Esophagus muscularis mucosa (tissue), 4 donors: Measurements from ENCODE around the gene CCL13. TPM values are rescaled to one million over a fixed set of nuclear protein-coding genes. Genes with fewer than 3 reads are reported as not detected.
A peak's percentile ranks its signal among the peaks of the same experiment; 100 is the strongest.

Experiments
- DNase-seq: peaks from one replicate; pipeline ENCODE4 v3.0.0-alpha.2; 2017; ENCODE audit errors: extremely low spot score
- H3K27ac ChIP-seq, 4 donors: fragments of 200-600 bp; sonication (generic); replicated peaks in 1 of 4; 1 replicate in 3 of 4; 2 replicates in 1 of 4; pipeline ENCODE4 v1.5.1; 2016 to 2019; ENCODE audit warnings: mild to moderate bottlenecking in 1 of 4
- H3K27me3 ChIP-seq, 4 donors: fragments of 200-600 bp; sonication (generic); one replicate each; pipeline versions ENCODE4 v1.5.1 to v1.6.0; 2016 to 2019
- H3K36me3 ChIP-seq, 4 donors: fragments of 200-600 bp; sonication (generic); one replicate each; pipeline ENCODE4 v1.5.1; 2016 to 2019
- H3K4me1 ChIP-seq, 4 donors: fragments of 200-600 bp; sonication (generic); one replicate each; pipeline ENCODE4 v1.5.1; 2016 to 2019
- H3K4me3 ChIP-seq, 4 donors: fragments of 200-600 bp; sonication (generic); 1 replicate in 2 of 4; 2 replicates in 2 of 4; pipeline ENCODE4 v1.5.1; 2016 to 2019; ENCODE audit warnings: mild to moderate bottlenecking in 4 of 4, moderate library complexity in 1 of 4
- H3K9me3 ChIP-seq, 4 donors: fragments of 200-600 bp; sonication (generic); 1 replicate in 3 of 4; 2 replicates in 1 of 4; pipeline ENCODE4 v1.5.1; 2016 to 2019
- EP300 ChIP-seq: sonication (generic); formaldehyde crosslinking; IDR thresholded peaks from one replicate; pipeline ENCODE4 v1.6.1; 2017; ENCODE audit warnings: antibody characterized with exemption
- POLR2A ChIP-seq: fragments of 450-650 bp; IDR thresholded peaks from one replicate; pipeline ENCODE4 v1.6.1; 2017; ENCODE audit warnings: antibody characterized with exemption, moderate library complexity, mild to moderate bottlenecking, low read depth
- POLR2AphosphoS5 ChIP-seq, 2 donors: sonication (generic); formaldehyde crosslinking; IDR thresholded peaks; one replicate each; pipeline ENCODE4 v1.6.1; 2017; ENCODE audit warnings: antibody characterized with exemption in 2 of 2
- WGBS: methylation state at CpG from one replicate; pipeline ENCODE4 v1.1.5; 2018; 5-methylcytosine and 5-hydroxymethylcytosine counted together
- intact Hi-C: fragments of 100-400 bp; cut with DNase I; formaldehyde crosslinking; loops from one replicate; pipeline ENCODE4 v1.15.1; 2023
- total RNA-seq, 4 donors: library from RNA; depleted of rRNA; stranded (reverse); fragments of >200 nt; gene quantifications; one replicate each; pipeline versions ENCODE4 v1.1.0 to v1.2.1, GENCODE V29; 2016
- TF ChIP-seq, protein P1 (sequence below), 3 experiments: fragments of 200-600 bp in 2 of 3; fragments of 450-650 bp in 1 of 3; sonication (generic) in 2 of 3; IDR thresholded peaks; one replicate each; pipeline ENCODE4 v1.5.1; 2017 to 2019; ENCODE audit warnings: antibody characterized with exemption in 3 of 3, mild to moderate bottlenecking in 2 of 3, moderate library complexity in 1 of 3

Gene CCL13
- total RNA-seq, 4 donors from 2014 or later = 0.78 to 3.6 (median 2.0) TPM; not detected in 1

DNA sequence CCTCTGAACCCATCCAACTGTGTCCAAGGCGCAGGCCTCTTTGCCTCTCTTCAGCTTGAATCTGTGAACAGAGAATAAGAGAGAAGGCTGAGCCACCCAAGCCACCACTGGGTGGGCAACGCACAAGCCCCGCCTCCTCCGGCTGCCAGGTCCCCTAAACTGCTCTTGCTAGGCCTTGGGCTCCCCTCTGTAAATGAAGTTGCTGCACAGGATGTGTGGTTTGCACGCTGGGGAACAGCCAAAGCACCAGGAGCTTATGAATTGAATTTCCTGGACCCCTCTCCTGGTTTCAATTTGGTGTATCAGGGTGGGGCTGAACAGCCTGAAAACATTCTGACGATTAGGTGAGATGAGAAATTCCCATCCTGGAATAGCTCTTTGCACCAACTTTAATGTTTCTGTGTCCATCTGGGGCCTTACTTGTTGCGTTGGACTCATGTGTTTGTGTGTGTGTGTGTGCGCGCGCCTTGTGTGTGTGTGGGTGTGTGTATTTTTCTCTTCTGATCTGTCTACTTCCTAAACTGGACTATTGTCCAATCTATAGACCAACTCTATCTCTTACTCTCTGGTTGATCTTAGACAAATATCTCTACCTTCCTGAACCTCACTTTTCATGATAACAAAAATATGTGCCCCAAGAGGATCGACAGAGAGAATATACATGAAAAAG is 4.5 kb downstream of the CCL13 start:
- DNase-seq = peak; percentile 31
- H3K27ac ChIP-seq = no peak overlapping the region
- no peaks in the 10 kb centered on the region for H3K9me3 ChIP-seq
- H3K36me3 ChIP-seq = no peaks in the 10 kb centered on the region
- H3K4me3 ChIP-seq = no peak overlapping the region
- TF ChIP-seq POLR2AphosphoS5 (IDR thresholded peaks at IDR 0.05) = no peak
- no peak for TF ChIP-seq EP300
- TF ChIP-seq POLR2A = no peak
- TF ChIP-seq, protein P1, sequence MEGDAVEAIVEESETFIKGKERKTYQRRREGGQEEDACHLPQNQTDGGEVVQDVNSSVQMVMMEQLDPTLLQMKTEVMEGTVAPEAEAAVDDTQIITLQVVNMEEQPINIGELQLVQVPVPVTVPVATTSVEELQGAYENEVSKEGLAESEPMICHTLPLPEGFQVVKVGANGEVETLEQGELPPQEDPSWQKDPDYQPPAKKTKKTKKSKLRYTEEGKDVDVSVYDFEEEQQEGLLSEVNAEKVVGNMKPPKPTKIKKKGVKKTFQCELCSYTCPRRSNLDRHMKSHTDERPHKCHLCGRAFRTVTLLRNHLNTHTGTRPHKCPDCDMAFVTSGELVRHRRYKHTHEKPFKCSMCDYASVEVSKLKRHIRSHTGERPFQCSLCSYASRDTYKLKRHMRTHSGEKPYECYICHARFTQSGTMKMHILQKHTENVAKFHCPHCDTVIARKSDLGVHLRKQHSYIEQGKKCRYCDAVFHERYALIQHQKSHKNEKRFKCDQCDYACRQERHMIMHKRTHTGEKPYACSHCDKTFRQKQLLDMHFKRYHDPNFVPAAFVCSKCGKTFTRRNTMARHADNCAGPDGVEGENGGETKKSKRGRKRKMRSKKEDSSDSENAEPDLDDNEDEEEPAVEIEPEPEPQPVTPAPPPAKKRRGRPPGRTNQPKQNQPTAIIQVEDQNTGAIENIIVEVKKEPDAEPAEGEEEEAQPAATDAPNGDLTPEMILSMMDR (IDR thresholded peaks at IDR 0.05) = no peak
- H3K27me3 ChIP-seq = peaks cover 0 to 24% (median 0%) of the 10 kb centered on the region in 4 donors
- intact Hi-C loops = loop anchor here (1.0 kb wide), 2 partner anchors 54 to 161 kb away; no protein-coding TSS in a partner anchor
- H3K4me1 ChIP-seq = peaks cover 0 to 8% (median 3%) of the 10 kb centered on the region in 4 donors
- 83% methylated on average over 11 of the region's 11 CpGs for WGBS

DNA sequence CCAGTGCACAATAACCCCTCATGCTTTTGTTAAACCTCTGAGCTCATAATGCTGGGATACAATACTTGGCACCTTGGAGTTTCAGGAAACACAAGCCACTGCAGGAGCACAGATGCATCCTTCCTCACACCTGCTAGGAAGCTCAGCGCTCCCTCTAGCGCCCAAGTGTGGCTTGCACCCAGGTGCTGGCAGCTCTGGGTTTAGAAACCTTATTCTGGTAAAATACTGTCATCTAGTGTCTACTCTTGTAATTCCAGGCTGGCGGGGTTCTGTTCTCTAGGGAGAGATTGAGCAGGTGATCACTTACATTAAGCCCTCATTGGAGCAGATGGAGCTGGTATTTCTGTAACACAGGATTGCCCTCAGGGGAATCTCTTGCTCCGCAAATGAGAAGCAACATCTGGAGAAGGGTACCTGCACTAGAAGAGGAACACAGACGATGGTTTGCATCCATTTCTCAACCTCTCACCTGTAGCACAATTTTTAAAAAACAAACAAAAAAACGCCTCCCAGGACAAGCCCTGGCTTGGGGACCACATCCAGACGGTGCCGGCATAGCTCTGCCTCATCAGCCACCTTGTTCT is 5.3 kb downstream of the CCL13 start:
- Histone ChIP-seq H3K27me3 (peaks cover 0 to 29% (median 0%) of the 10 kb centered on the region in 4 donors), H3K27ac (no peak overlapping the region), H3K4me3 (no peak overlapping the region), H3K9me3 (no peaks in the 10 kb centered on the region), H3K36me3 (no peaks in the 10 kb centered on the region), H3K4me1 (peaks cover 0 to 8% (median 2%) of the 10 kb centered on the region in 4 donors)
- intact Hi-C loops = loop anchor here (1.0 kb wide), 2 partner anchors 55 to 162 kb away; no protein-coding TSS in a partner anchor
- WGBS = 23% methylated on average over 8 of the region's 8 CpGs
- no peak for TF ChIP-seq EP300
- TF ChIP-seq POLR2A = no peak
- TF ChIP-seq, protein P1 (IDR thresholded peaks at IDR 0.05) = peak in 2 of 3 experiments; percentile 99 to 100
- peak; percentile 34 to 79 for TF ChIP-seq POLR2AphosphoS5 (IDR thresholded peaks at IDR 0.05)
- DNase-seq = peak; percentile 95

DNA sequence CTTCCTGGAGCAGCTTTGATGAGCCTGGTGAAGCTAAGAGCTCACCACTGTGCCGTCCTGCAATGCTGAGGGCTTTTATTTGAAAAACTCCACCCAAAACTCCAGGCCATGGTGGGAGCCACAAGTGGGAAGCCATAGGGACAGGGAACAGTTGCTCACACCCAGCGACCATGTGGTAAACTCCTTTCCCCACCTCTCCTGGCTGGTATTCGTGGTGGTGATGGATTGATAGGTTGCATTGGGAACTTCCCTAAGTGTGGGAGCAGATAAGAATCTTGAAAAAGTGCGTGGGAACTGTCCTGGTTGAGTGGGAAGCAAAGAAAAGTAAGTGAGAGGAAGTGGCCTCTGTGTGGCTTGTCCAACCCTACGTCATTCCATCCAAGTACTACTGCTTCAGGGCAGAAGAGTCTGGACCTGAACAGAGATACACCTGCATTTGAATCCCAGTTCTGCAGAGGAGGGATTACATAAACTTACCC is 6.9 kb downstream of the CCL13 start, which contains the start of gene CCL1:
Gene CCL1, minus strand, starts transcription at position 51 of the 479 bp plus-strand sequence. CDS start 72 bp downstream, outside the sequence.
- 46% methylated on average over 5 of the region's 5 CpGs for WGBS

DNA sequence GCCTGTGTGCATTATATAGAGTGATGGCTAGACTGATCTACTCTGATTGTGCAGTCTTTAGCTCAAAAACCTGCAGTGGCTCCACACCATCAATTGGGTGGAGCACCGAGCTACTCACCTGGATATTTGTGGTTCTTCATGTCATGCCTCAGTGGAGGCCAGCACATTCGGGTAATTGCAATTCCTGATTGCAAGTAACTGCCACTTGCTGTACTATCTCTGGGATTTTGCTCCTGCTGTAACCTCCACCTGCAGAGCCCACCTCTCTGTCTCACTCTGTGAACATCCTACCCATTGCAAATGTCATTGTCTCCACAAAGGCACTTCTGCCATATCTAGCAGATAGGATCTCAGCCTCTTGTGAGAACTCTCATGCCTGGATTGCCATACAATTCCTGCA is 8.5 kb downstream of the CCL13 start:
- no peak overlapping the region for H3K27ac ChIP-seq
- peaks cover 0 to 29% (median 0%) of the 10 kb centered on the region in 4 donors for H3K27me3 ChIP-seq
- H3K4me1 ChIP-seq = peaks cover 0 to 8% (median 2%) of the 10 kb centered on the region in 4 donors
- intact Hi-C loops = no loop called here
- no peaks in the 10 kb centered on the region for H3K36me3 ChIP-seq
- TF ChIP-seq EP300 (no peak), POLR2A (no peak), POLR2AphosphoS5 (IDR thresholded peaks at IDR 0.05) (no peak)
- TF ChIP-seq, protein P1 (IDR thresholded peaks at IDR 0.05) = no peak
- no CpG with 5 or more reads among the region's 2 CpGs for WGBS
- H3K9me3 ChIP-seq = no peaks in the 10 kb centered on the region
- peak; percentile 37 for DNase-seq
- H3K4me3 ChIP-seq = no peak overlapping the region

More for the DNA sequence above, 6.9 kb downstream of the CCL13 start, which contains the start of gene CCL1:
- H3K27ac ChIP-seq = no peak within 1 kb of the TSS
- no peak within 1 kb of the TSS for H3K4me3 ChIP-seq
- H3K4me1 ChIP-seq = peaks cover 0 to 8% (median 2%) of the 10 kb centered on the region in 4 donors
- H3K9me3 ChIP-seq = no peaks in the 10 kb centered on the region
- peaks cover 0 to 29% (median 0%) of the 10 kb centered on the region in 4 donors for H3K27me3 ChIP-seq
- DNase-seq = peak; percentile 89
- TF ChIP-seq POLR2AphosphoS5 (IDR thresholded peaks at IDR 0.05) (no peak), POLR2A (no peak), EP300 (no peak)
- TF ChIP-seq, protein P1 (IDR thresholded peaks at IDR 0.05) = no peak
- intact Hi-C loops = no loop called here
- no peaks in the 10 kb centered on the region for H3K36me3 ChIP-seq
